ENCODE results near the gene TAF8.

Gene TAF8

GRCh38 chr6:42009844-42010184, 40.5 kb upstream of the TAF8 start:
- no peak for TF ChIP-seq CTCF (IDR thresholded peaks at IDR 0.05; ENCODE audit: poor library complexity, severe bottlenecking)
- Histone ChIP-seq H3K9me3 (ENCODE audit: severe bottlenecking) (no peaks in the 10 kb centered on the region), H3K36me3 (ENCODE audit: low read depth) (no peaks in the 10 kb centered on the region), H3K27ac (ENCODE audit: poor library complexity, severe bottlenecking) (no peak overlapping the region), H3K4me3 (ENCODE audit: severe bottlenecking) (no peak overlapping the region), H3K27me3 (ENCODE audit: insufficient read depth, poor library complexity, severe bottlenecking) (no peaks in the 10 kb centered on the region), H3K4me1 (ENCODE audit: insufficient read depth, poor library complexity, severe bottlenecking) (no peaks in the 10 kb centered on the region)
- DNase-seq (ENCODE audit: low spot score), result no peak
- peak; percentile 19; the same call in 1 of the 3 replicates for ATAC-seq (ENCODE audit: low read depth)

- Histone ChIP-seq H3K9me3 (ENCODE audit: severe bottlenecking) (no peaks in the 10 kb centered on the region), H3K36me3 (ENCODE audit: low read depth) (no peaks in the 10 kb centered on the region), H3K4me3 (ENCODE audit: severe bottlenecking) (no peak overlapping the region), H3K27me3 (ENCODE audit: insufficient read depth, poor library complexity, severe bottlenecking) (no peaks in the 10 kb centered on the region), H3K27ac (ENCODE audit: poor library complexity, severe bottlenecking) (no peak overlapping the region), H3K4me1 (ENCODE audit: insufficient read depth, poor library complexity, severe bottlenecking) (no peaks in the 10 kb centered on the region)
- no peak for TF ChIP-seq CTCF (IDR thresholded peaks at IDR 0.05; ENCODE audit: poor library complexity, severe bottlenecking)
- no peak for DNase-seq (ENCODE audit: low spot score)
- ATAC-seq (ENCODE audit: low read depth), result peak; percentile 36
These were observed 40.0 kb upstream of the TAF8 start for GRCh38 chr6:42010185-42010891.

GRCh38 chr6:42010909-42011308, 39.4 kb upstream of the TAF8 start:
- H3K27me3 ChIP-seq (ENCODE audit: insufficient read depth, poor library complexity, severe bottlenecking), result no peaks in the 10 kb centered on the region
- ATAC-seq (ENCODE audit: low read depth) (no peak), DNase-seq (ENCODE audit: low spot score) (no peak)
- H3K4me3 ChIP-seq (ENCODE audit: severe bottlenecking), result no peak overlapping the region
- no peak for TF ChIP-seq CTCF (IDR thresholded peaks at IDR 0.05; ENCODE audit: poor library complexity, severe bottlenecking)
- H3K36me3 ChIP-seq (ENCODE audit: low read depth), result no peaks in the 10 kb centered on the region
- no peaks in the 10 kb centered on the region for H3K4me1 ChIP-seq (ENCODE audit: insufficient read depth, poor library complexity, severe bottlenecking)
- H3K9me3 ChIP-seq (ENCODE audit: severe bottlenecking), result no peaks in the 10 kb centered on the region
- H3K27ac ChIP-seq (ENCODE audit: poor library complexity, severe bottlenecking), result no peak overlapping the region

GRCh38 chr6:42012501-42013133, 37.7 kb upstream of the TAF8 start:
- no peak for TF ChIP-seq CTCF (IDR thresholded peaks at IDR 0.05; ENCODE audit: poor library complexity, severe bottlenecking)
- no peak overlapping the region for H3K4me3 ChIP-seq (ENCODE audit: severe bottlenecking)
- H3K4me1 ChIP-seq (ENCODE audit: insufficient read depth, poor library complexity, severe bottlenecking), result no peaks in the 10 kb centered on the region
- no peak for DNase-seq (ENCODE audit: low spot score)
- no peaks in the 10 kb centered on the region for H3K27me3 ChIP-seq (ENCODE audit: insufficient read depth, poor library complexity, severe bottlenecking)
- no peak for ATAC-seq (ENCODE audit: low read depth)
- H3K36me3 ChIP-seq (ENCODE audit: low read depth), result no peaks in the 10 kb centered on the region
- H3K27ac ChIP-seq (ENCODE audit: poor library complexity, severe bottlenecking), result no peak overlapping the region
- H3K9me3 ChIP-seq (ENCODE audit: severe bottlenecking), result no peaks in the 10 kb centered on the region

- DNase-seq (ENCODE audit: low spot score), result no peak
- Histone ChIP-seq H3K27me3 (ENCODE audit: insufficient read depth, poor library complexity, severe bottlenecking) (no peaks in the 10 kb centered on the region), H3K27ac (ENCODE audit: poor library complexity, severe bottlenecking) (no peak overlapping the region), H3K4me3 (ENCODE audit: severe bottlenecking) (no peak overlapping the region), H3K4me1 (ENCODE audit: insufficient read depth, poor library complexity, severe bottlenecking) (no peaks in the 10 kb centered on the region), H3K36me3 (ENCODE audit: low read depth) (no peaks in the 10 kb centered on the region), H3K9me3 (ENCODE audit: severe bottlenecking) (no peaks in the 10 kb centered on the region)
- no peak for TF ChIP-seq CTCF (IDR thresholded peaks at IDR 0.05; ENCODE audit: poor library complexity, severe bottlenecking)
- no peak for ATAC-seq (ENCODE audit: low read depth)
These were observed 37.2 kb upstream of the TAF8 start for GRCh38 chr6:42013134-42013516.

Data from RWPE2 (cell line).